Activated CD4-positive, alpha-beta T cell treated with anti-CD3 and anti-CD28 coated beads, Interleukin-2, Interleukin-6, amounts not matched to agents 100 ng/mL and 50 ng/mL, durations not matched to agents 16 hours and 8 hours (primary cell): ENCODE results near the gene RBFOX1.

Source experiments
- DNase-seq: peaks from one replicate; pipeline ENCODE4 v3.0.0-alpha.2; 2020

Gene RBFOX1

GRCh38 chr16:7534749-7535148 is 202.1 kb downstream of the RBFOX1 start:
- DNase-seq = no peak

- no peak for DNase-seq
Measured at GRCh38 chr16:7541026-7541425, 208.4 kb downstream of the RBFOX1 start.

GRCh38 chr16:7545251-7545650 is 212.6 kb downstream of the RBFOX1 start:
- DNase-seq = no peak

GRCh38 chr16:7546948-7547347 is 214.3 kb downstream of the RBFOX1 start:
- no peak for DNase-seq

- DNase-seq = no peak
Measured at GRCh38 chr16:7547736-7548135, 215.1 kb downstream of the RBFOX1 start.

- no peak for DNase-seq
Measured at GRCh38 chr16:7548796-7549318, 216.2 kb downstream of the RBFOX1 start.

GRCh38 chr16:7550096-7550495 is 217.5 kb downstream of the RBFOX1 start:
- DNase-seq = no peak

- no peak for DNase-seq
Measured at GRCh38 chr16:7555459-7555858, 222.8 kb downstream of the RBFOX1 start.

GRCh38 chr16:7561908-7562405 is 229.3 kb downstream of the RBFOX1 start:
- DNase-seq = no peak

GRCh38 chr16:7566360-7566759 is 233.7 kb downstream of the RBFOX1 start:
- no peak for DNase-seq

GRCh38 chr16:7571366-7571765 is 238.7 kb downstream of the RBFOX1 start:
- DNase-seq = no peak

GRCh38 chr16:7577588-7577987 is 244.9 kb downstream of the RBFOX1 start:
- no peak for DNase-seq

- no peak for DNase-seq
Measured at GRCh38 chr16:7579454-7579853, 246.8 kb downstream of the RBFOX1 start.

GRCh38 chr16:7581175-7581574 is 248.5 kb downstream of the RBFOX1 start:
- DNase-seq = no peak

- no peak for DNase-seq
Measured at GRCh38 chr16:7583396-7583795, 250.8 kb downstream of the RBFOX1 start.

- no peak for DNase-seq
Measured at GRCh38 chr16:7584561-7584960, 251.9 kb downstream of the RBFOX1 start.

GRCh38 chr16:7585705-7586104 is 253.1 kb downstream of the RBFOX1 start:
- no peak for DNase-seq

GRCh38 chr16:7590934-7591333 is 258.3 kb downstream of the RBFOX1 start:
- no peak for DNase-seq

GRCh38 chr16:7596308-7596707 is 263.7 kb downstream of the RBFOX1 start:
- DNase-seq = no peak

- DNase-seq = no peak
Measured at GRCh38 chr16:7597677-7598076, 265.0 kb downstream of the RBFOX1 start.

GRCh38 chr16:7601100-7601499 is 268.5 kb downstream of the RBFOX1 start:
- DNase-seq = no peak

GRCh38 chr16:7602291-7602950 is 269.8 kb downstream of the RBFOX1 start:
- no peak for DNase-seq

GRCh38 chr16:7605812-7606211 is 273.2 kb downstream of the RBFOX1 start:
- DNase-seq = no peak

GRCh38 chr16:7612671-7613070 is 280.0 kb downstream of the RBFOX1 start:
- DNase-seq = no peak

GRCh38 chr16:7613518-7613917 is 280.9 kb downstream of the RBFOX1 start:
- DNase-seq = no peak
